H9 (cell line): ENCODE data around the gene ARHGAP40. TPM values are rescaled to one million over a fixed set of nuclear protein-coding genes. Genes with fewer than 3 reads are reported as not detected.

Source experiments
- DNase-seq: peaks from one replicate; pipeline ENCODE4 v3.0.0-alpha.2; 2017
- H2AFZ ChIP-seq: one replicate; pipeline ENCODE4 v1.6.1; 2013; ENCODE audit warnings: mild to moderate bottlenecking, low read length, control low read depth, moderate library complexity
- H2AK5ac ChIP-seq: 2 replicates; pipeline ENCODE4 v1.6.1; 2013; ENCODE audit warnings: low read length, control low read depth, mixed read lengths; ENCODE audit not compliant: insufficient read length
- H2BK120ac ChIP-seq: one replicate; pipeline ENCODE4 v1.6.1; 2013; ENCODE audit warnings: low read depth, mild to moderate bottlenecking, low read length, control low read depth, inconsistent platforms; ENCODE audit not compliant: poor library complexity, severe bottlenecking
- H2BK12ac ChIP-seq: 2 replicates; pipeline ENCODE4 v1.6.1; 2013; ENCODE audit warnings: low read length, control low read depth, mixed read lengths, low read depth; ENCODE audit not compliant: insufficient read length
- H2BK15ac ChIP-seq: 2 replicates; pipeline ENCODE4 v1.6.1; 2013; ENCODE audit warnings: low read depth, low read length, control low read depth
- H2BK20ac ChIP-seq: one replicate; pipeline ENCODE4 v1.6.1; 2013; ENCODE audit warnings: low read depth, mild to moderate bottlenecking, low read length, control low read depth, inconsistent platforms; ENCODE audit not compliant: poor library complexity, severe bottlenecking
- H2BK5ac ChIP-seq: 2 replicates; pipeline ENCODE4 v1.6.1; 2013; ENCODE audit warnings: low read length, control low read depth, mixed read lengths; ENCODE audit not compliant: insufficient read length
- H3K14ac ChIP-seq: 2 replicates; pipeline ENCODE4 v1.6.1; 2013; ENCODE audit warnings: low read length, control low read depth; ENCODE audit not compliant: insufficient read depth
- H3K18ac ChIP-seq: 2 replicates; pipeline ENCODE4 v1.6.1; 2013; ENCODE audit warnings: low read depth, mild to moderate bottlenecking, mixed read lengths, low read length, control low read depth; ENCODE audit not compliant: insufficient read length
- H3K23ac ChIP-seq: 2 replicates; pipeline ENCODE4 v1.6.1; 2013; ENCODE audit warnings: low read length, control low read depth, mixed read lengths, low read depth; ENCODE audit not compliant: insufficient read length
- H3K23me2 ChIP-seq: 2 replicates; pipeline ENCODE4 v1.6.1; 2013; ENCODE audit warnings: low read depth, mild to moderate bottlenecking, mixed read lengths, low read length, control low read depth; ENCODE audit not compliant: insufficient read length, poor library complexity, severe bottlenecking
- H3K27ac ChIP-seq: 2 replicates; pipeline ENCODE4 v1.5.1; 2013; ENCODE audit warnings: low read length, control low read depth, mixed read lengths, low read depth; ENCODE audit not compliant: insufficient read length
- H3K27me3 ChIP-seq: 2 replicates; pipeline ENCODE4 v1.6.1; 2013; ENCODE audit warnings: low read length, control low read depth, inconsistent platforms; ENCODE audit not compliant: insufficient read depth
- H3K4ac ChIP-seq: 2 replicates; pipeline ENCODE4 v1.6.1; 2013; ENCODE audit warnings: low read depth, mild to moderate bottlenecking, control low read depth, inconsistent platforms, low read length, moderate library complexity
- H3K4me1 ChIP-seq: 2 replicates; pipeline ENCODE4 v1.6.1; 2013; ENCODE audit warnings: low read length, control low read depth, inconsistent platforms; ENCODE audit not compliant: insufficient read depth
- H3K4me2 ChIP-seq: 2 replicates; pipeline ENCODE4 v1.6.1; 2013; ENCODE audit warnings: low read length, control low read depth, mixed read lengths; ENCODE audit not compliant: insufficient read length, insufficient read depth
- H3K56ac ChIP-seq: 2 replicates; pipeline ENCODE4 v1.6.1; 2013; ENCODE audit warnings: low read depth, mild to moderate bottlenecking, mixed read lengths, low read length, control low read depth; ENCODE audit not compliant: insufficient read length
- H3K79me1 ChIP-seq: 2 replicates; pipeline ENCODE4 v1.6.1; 2013; ENCODE audit warnings: low read depth, mild to moderate bottlenecking, moderate library complexity, low read length, control low read depth, inconsistent platforms; ENCODE audit not compliant: insufficient read depth, poor library complexity, severe bottlenecking
- H3K79me2 ChIP-seq: 2 replicates; pipeline ENCODE4 v1.6.1; 2013; ENCODE audit warnings: low read length, control low read depth, inconsistent platforms; ENCODE audit not compliant: insufficient read depth
- H3K9ac ChIP-seq: 2 replicates; pipeline ENCODE4 v1.6.1; 2013; ENCODE audit warnings: low read length, control low read depth, mixed read lengths; ENCODE audit not compliant: insufficient read length; ENCODE audit errors: extremely low read depth
- H3K9me3 ChIP-seq: one replicate; pipeline ENCODE4 v1.6.1; 2013; ENCODE audit warnings: low read depth, low read length, inconsistent platforms; ENCODE audit not compliant: control insufficient read depth
- H3T11ph ChIP-seq: one replicate; pipeline ENCODE4 v1.6.1; 2013; ENCODE audit warnings: mild to moderate bottlenecking, low read length, control low read depth, inconsistent platforms
- H4K20me1 ChIP-seq: one replicate; pipeline ENCODE4 v1.6.1; 2013; ENCODE audit not compliant: control insufficient read depth, insufficient read length, insufficient read depth
- H4K5ac ChIP-seq: 2 replicates; pipeline ENCODE4 v1.6.1; 2013; ENCODE audit warnings: low read depth, mild to moderate bottlenecking, mixed read lengths, low read length, control low read depth; ENCODE audit not compliant: insufficient read length
- H4K8ac ChIP-seq: replicated peaks from 2 replicates; pipeline ENCODE4 v1.6.1; 2013; ENCODE audit warnings: low read length, control low read depth, mixed read lengths, low read depth; ENCODE audit not compliant: insufficient read length
- H4K91ac ChIP-seq: 2 replicates; pipeline ENCODE4 v1.6.1; 2013; ENCODE audit warnings: low read depth, mild to moderate bottlenecking, moderate library complexity, mixed read lengths, low read length, control low read depth; ENCODE audit not compliant: insufficient read length
- H3K27ac Mint-ChIP-seq, 3 experiments: 2 replicates in 2 of 3; 3 replicates in 1 of 3; pipeline ENCODE4 v1.8.0; 2020 to 2021; ENCODE audit warnings: mixed read lengths in 3 of 3, mild to moderate bottlenecking in 1 of 3, moderate library complexity in 1 of 3
- H3K27me3 Mint-ChIP-seq: 2 replicates; pipeline ENCODE4 v1.8.0; 2021; ENCODE audit warnings: low read depth, mild to moderate bottlenecking, moderate library complexity, mixed read lengths
- H3K36me3 Mint-ChIP-seq, 3 experiments: 2 replicates in 2 of 3; 3 replicates in 1 of 3; pipeline ENCODE4 v1.8.0; 2020 to 2021; ENCODE audit warnings: low read depth in 3 of 3, mixed read lengths in 3 of 3; ENCODE audit not compliant: insufficient read depth in 1 of 3
- H3K4me1 Mint-ChIP-seq, 2 experiments: 2 replicates each; pipeline ENCODE4 v1.8.0; 2020; ENCODE audit warnings: mixed read lengths in 2 of 2
- H3K4me3 Mint-ChIP-seq, 2 experiments: 2 replicates in 1 of 2; 3 replicates in 1 of 2; pipeline ENCODE4 v1.8.0; 2020 to 2021; ENCODE audit warnings: mild to moderate bottlenecking in 2 of 2, mixed read lengths in 2 of 2, moderate library complexity in 1 of 2
- H3K9me3 Mint-ChIP-seq, 2 experiments: 2 replicates in 1 of 2; 3 replicates in 1 of 2; pipeline ENCODE4 v1.8.0; 2020; ENCODE audit warnings: mild to moderate bottlenecking in 2 of 2, mixed read lengths in 2 of 2, moderate library complexity in 1 of 2
- WGBS: extraction: QIAGEN DNeasy Blood & Tissue Kit; methylation state at CpG from one replicate; pipeline ENCODE4 v1.1.7; 2013; ENCODE audit warnings: missing lambda C conversion rate, low lambda C conversion rate, mixed read lengths; ENCODE audit not compliant: insufficient read length; ENCODE audit errors: extremely low coverage; 5-methylcytosine and 5-hydroxymethylcytosine counted together
- total RNA-seq: library from RNA; stranded (reverse); gene quantifications from 2 replicates; pipeline ENCODE4 v1.2.1, GENCODE V29; 2021
- TF ChIP-seq, protein P1 (sequence below): fragments of 200-600 bp; sonication (generic); conservative IDR thresholded peaks from 3 replicates; pipeline ENCODE4 v1.8.0; 2021; ENCODE audit warnings: antibody characterized with exemption, mild to moderate bottlenecking

Gene ARHGAP40
- total RNA-seq, 1 experiment from 2014 or later, result 0.17 TPM

DNA sequence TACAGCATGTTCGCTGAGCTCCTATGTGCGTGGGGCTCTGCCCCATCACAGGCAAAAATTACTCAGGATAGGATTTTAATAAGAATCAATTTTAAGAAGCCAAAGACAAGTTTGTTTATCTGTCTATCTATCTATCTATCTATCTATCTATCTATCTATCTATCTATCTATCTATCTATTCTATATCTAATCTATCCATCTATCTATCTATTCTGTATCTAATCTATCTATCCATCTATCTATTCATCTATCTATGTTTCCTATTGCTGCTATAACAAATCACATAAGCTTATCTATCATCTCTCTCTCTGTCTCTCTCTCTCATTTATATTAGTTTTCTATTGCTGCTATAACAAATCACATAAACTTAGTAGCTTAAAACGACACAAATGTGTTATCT, 1.7 kb downstream of the ARHGAP40 start:
- Histone ChIP-seq H3T11ph (no peak overlapping the region), H2BK15ac (no peak overlapping the region), H3K79me1 (no peaks in the 10 kb centered on the region), H2BK5ac (no peak overlapping the region), H4K8ac (no peak overlapping the region), H2AFZ (no peak overlapping the region), H3K9me3 (no peaks in the 10 kb centered on the region), H3K27me3 (no peaks in the 10 kb centered on the region), H4K91ac (no peak overlapping the region), H2AK5ac (no peak overlapping the region), H3K56ac (no peak overlapping the region), H3K4me1 (no peaks in the 10 kb centered on the region; the same call in 1 of the 2 replicates), H4K5ac (no peak overlapping the region), H3K79me2 (no peaks in the 10 kb centered on the region), H3K4ac (no peak overlapping the region), H3K23ac (no peak overlapping the region), H3K4me2 (no peak overlapping the region), H3K14ac (no peak overlapping the region), H2BK120ac (no peak overlapping the region), H3K9ac (no peak overlapping the region), H4K20me1 (no peaks in the 10 kb centered on the region), H3K23me2 (no peaks in the 10 kb centered on the region), H3K18ac (no peak overlapping the region), H2BK12ac (no peak overlapping the region), H2BK20ac (no peak overlapping the region), H3K27ac (no peak overlapping the region)
- peaks cover 32 to 40% of the 10 kb centered on the region in 2 experiments for H3K4me1 Mint-ChIP-seq
- DNase-seq, result no peak
- TF ChIP-seq, protein P1, sequence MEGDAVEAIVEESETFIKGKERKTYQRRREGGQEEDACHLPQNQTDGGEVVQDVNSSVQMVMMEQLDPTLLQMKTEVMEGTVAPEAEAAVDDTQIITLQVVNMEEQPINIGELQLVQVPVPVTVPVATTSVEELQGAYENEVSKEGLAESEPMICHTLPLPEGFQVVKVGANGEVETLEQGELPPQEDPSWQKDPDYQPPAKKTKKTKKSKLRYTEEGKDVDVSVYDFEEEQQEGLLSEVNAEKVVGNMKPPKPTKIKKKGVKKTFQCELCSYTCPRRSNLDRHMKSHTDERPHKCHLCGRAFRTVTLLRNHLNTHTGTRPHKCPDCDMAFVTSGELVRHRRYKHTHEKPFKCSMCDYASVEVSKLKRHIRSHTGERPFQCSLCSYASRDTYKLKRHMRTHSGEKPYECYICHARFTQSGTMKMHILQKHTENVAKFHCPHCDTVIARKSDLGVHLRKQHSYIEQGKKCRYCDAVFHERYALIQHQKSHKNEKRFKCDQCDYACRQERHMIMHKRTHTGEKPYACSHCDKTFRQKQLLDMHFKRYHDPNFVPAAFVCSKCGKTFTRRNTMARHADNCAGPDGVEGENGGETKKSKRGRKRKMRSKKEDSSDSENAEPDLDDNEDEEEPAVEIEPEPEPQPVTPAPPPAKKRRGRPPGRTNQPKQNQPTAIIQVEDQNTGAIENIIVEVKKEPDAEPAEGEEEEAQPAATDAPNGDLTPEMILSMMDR, result no peak
- peaks cover 0 to under 1% (median 0%) of the 10 kb centered on the region in 3 experiments; a peak in 1 of 7 replicates for H3K36me3 Mint-ChIP-seq
- peaks cover 21% of the 10 kb centered on the region for H3K27me3 Mint-ChIP-seq
- no CpG with 5 or more reads among the region's 3 CpGs for WGBS
- H3K9me3 Mint-ChIP-seq, result peaks cover under 1% of the 10 kb centered on the region in 2 experiments; a peak in 2 of 5 replicates
- H3K27ac Mint-ChIP-seq, result no peak overlapping the region
- no peak overlapping the region for H3K4me3 Mint-ChIP-seq
